Measurements from ENCODE around the gene ZNF891. TPM values are rescaled to one million over a fixed set of nuclear protein-coding genes. Genes with fewer than 3 reads are reported as not detected.

ZNF891 gene
- 0.76 and 0.87 TPM in 2 replicates for total RNA-seq (2012; rRNA removed)

DNA sequence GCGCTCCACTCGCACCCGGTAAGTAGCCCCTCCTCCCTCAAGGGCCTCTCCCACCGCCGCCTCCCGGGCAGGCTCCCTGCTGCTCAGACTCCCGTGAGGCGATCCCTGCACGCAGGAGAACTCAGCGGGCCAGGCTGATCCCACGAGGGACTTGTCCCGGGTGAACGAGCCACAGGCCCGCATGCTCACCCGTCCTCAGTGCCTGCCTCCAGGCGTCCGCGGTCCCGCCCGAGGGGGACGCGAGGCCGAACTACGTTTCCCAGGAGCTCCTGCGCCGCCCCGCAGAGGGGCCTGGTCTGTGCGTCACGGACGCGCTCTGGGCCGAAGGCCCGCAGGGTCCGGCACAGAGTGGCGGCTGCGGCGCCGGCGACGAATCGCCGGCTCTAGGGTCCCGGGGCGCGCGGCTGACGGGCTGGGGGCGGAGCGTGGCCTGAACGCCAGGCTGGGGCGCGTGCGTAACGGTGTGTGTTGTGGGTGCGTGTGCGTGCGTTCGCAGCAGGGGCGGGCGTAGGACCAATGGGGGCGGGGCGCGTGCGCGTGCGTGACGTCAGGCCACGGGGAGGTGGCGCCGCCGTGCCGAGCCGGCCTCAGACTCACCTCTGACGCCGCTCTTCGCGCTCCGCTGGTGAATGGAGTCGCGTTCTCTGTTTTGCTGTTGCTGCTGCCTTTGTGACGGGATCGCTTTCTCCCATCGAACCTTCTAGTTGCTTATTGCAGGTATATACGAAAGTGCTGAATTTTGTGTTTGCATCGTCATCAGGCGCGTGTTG lies at the start of gene ZNF891, which contains the start of gene ZNF10:
TSS of gene ZNF891 (minus strand) at position 237 of the 770 bp plus-strand sequence. CDS start 8,356 bp downstream, outside the sequence.
TSS of gene ZNF10 (plus strand) at position 590 of the 770 bp plus-strand sequence. CDS start 13,866 bp downstream, outside the sequence.
- Histone ChIP-seq H3K4me2 (ENCODE audit: low read length) (peak within 1 kb of the TSS; percentile 88), H3K9ac (ENCODE audit: low read depth, low read length) (peak within 1 kb of the TSS; percentile 88), H3K9me3 (replicated peaks; ENCODE audit: low read length) (peaks cover 5% of the 10 kb centered on the region), H3K4me1 (ENCODE audit: control insufficient read depth, insufficient read depth, low read length) (no peaks in the 10 kb centered on the region), H3K27me3 (ENCODE audit: control insufficient read depth, insufficient read depth, low read length) (no peaks in the 10 kb centered on the region), H3K4me3 (ENCODE audit: low read length) (peak within 1 kb of the TSS; percentile 96), H3K36me3 (ENCODE audit: insufficient read depth, low read length) (peaks cover 7% of the 10 kb centered on the region)

GRCh38 chr12:133174901-133175300 lies 44.8 kb upstream of the ZNF891 start:
- Histone ChIP-seq H3K9ac (ENCODE audit: low read depth, low read length) (no peak overlapping the region), H3K4me1 (ENCODE audit: control insufficient read depth, insufficient read depth, low read length) (no peaks in the 10 kb centered on the region), H3K9me3 (replicated peaks; ENCODE audit: low read length) (no peaks in the 10 kb centered on the region), H3K4me2 (ENCODE audit: low read length) (no peak overlapping the region), H3K4me3 (ENCODE audit: low read length) (no peak overlapping the region), H3K36me3 (ENCODE audit: insufficient read depth, low read length) (no peaks in the 10 kb centered on the region), H3K27me3 (ENCODE audit: control insufficient read depth, insufficient read depth, low read length) (no peaks in the 10 kb centered on the region)

GRCh38 chr12:133172491-133172890 lies 42.4 kb upstream of the ZNF891 start:
- H3K9ac ChIP-seq (ENCODE audit: low read depth, low read length): no peak overlapping the region
- no peaks in the 10 kb centered on the region for H3K36me3 ChIP-seq (ENCODE audit: insufficient read depth, low read length)
- peaks cover 1% of the 10 kb centered on the region for H3K9me3 ChIP-seq (replicated peaks; ENCODE audit: low read length)
- H3K4me3 ChIP-seq (ENCODE audit: low read length): no peak overlapping the region
- no peaks in the 10 kb centered on the region for H3K27me3 ChIP-seq (ENCODE audit: control insufficient read depth, insufficient read depth, low read length)
- no peaks in the 10 kb centered on the region for H3K4me1 ChIP-seq (ENCODE audit: control insufficient read depth, insufficient read depth, low read length)
- no peak overlapping the region for H3K4me2 ChIP-seq (ENCODE audit: low read length)

DNA sequence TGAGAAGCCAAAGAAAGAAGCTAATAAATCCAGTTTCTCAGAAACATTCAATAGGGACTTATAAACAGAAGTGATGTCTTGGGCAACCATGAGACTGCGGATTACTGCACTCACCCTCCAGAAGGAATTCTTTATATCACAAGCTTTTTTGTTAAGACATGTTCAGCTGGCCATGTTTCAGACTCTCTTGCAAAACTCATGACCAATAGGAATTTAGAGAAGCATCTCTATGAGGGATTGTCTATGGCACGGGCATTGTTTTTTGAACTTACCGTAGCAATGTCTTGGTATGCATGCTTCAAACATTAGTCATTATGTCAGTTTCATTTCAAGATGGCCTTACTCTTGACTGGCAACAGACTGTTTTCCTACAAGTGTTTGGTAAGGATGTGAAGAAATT lies 35.7 kb upstream of the ZNF891 start:
- Histone ChIP-seq H3K27me3 (ENCODE audit: control insufficient read depth, insufficient read depth, low read length) (no peaks in the 10 kb centered on the region), H3K4me2 (ENCODE audit: low read length) (no peak overlapping the region), H3K4me1 (ENCODE audit: control insufficient read depth, insufficient read depth, low read length) (no peaks in the 10 kb centered on the region), H3K4me3 (ENCODE audit: low read length) (no peak overlapping the region), H3K36me3 (ENCODE audit: insufficient read depth, low read length) (no peaks in the 10 kb centered on the region), H3K9ac (ENCODE audit: low read depth, low read length) (no peak overlapping the region), H3K9me3 (replicated peaks; ENCODE audit: low read length) (peaks cover 16% of the 10 kb centered on the region)

- peaks cover 56% of the 10 kb centered on the region for H3K36me3 ChIP-seq (ENCODE audit: insufficient read depth, low read length)
- peaks cover 57% of the 10 kb centered on the region for H3K9me3 ChIP-seq (replicated peaks; ENCODE audit: low read length)
These were observed 26.1 kb upstream of the ZNF891 start for GRCh38 chr12:133156125-133156690.

GRCh38 chr12:133145981-133146380 lies 15.9 kb upstream of the ZNF891 start:
- Histone ChIP-seq H3K9ac (ENCODE audit: low read depth, low read length) (no peak overlapping the region), H3K36me3 (ENCODE audit: insufficient read depth, low read length) (peaks cover 27% of the 10 kb centered on the region), H3K9me3 (replicated peaks; ENCODE audit: low read length) (peaks cover 15% of the 10 kb centered on the region)

More at GRCh38 chr12:133156125-133156690, 26.1 kb upstream of the ZNF891 start:
- no peak overlapping the region for H3K9ac ChIP-seq (ENCODE audit: low read depth, low read length)
- H3K4me3 ChIP-seq (ENCODE audit: low read length): no peak overlapping the region
- no peak overlapping the region for H3K4me2 ChIP-seq (ENCODE audit: low read length)
- H3K4me1 ChIP-seq (ENCODE audit: control insufficient read depth, insufficient read depth, low read length): no peaks in the 10 kb centered on the region
- no peaks in the 10 kb centered on the region for H3K27me3 ChIP-seq (ENCODE audit: control insufficient read depth, insufficient read depth, low read length)

DNA sequence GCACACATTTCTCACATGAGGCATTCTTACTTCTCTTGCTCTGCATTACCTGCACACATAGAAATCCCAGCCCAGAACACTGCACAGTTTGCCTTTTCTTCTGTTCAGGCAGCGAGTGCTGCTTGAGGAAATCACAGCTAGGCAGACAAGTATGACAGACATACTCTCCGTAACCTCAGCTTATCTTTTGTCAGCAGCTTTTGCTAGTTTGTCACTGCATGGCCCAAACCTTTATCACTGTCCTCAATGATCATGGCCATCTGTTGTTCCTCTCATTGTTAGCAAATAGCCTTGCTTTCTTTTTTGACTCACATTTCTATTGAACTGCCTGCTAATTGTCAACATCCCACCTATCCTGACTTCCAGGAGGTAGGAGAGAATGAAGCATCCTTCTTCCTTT lies 5.7 kb upstream of the ZNF891 start:
- peaks cover 37% of the 10 kb centered on the region for H3K36me3 ChIP-seq (ENCODE audit: insufficient read depth, low read length)

More at GRCh38 chr12:133145981-133146380, 15.9 kb upstream of the ZNF891 start:
- Histone ChIP-seq H3K4me2 (ENCODE audit: low read length) (no peak overlapping the region), H3K4me1 (ENCODE audit: control insufficient read depth, insufficient read depth, low read length) (no peaks in the 10 kb centered on the region), H3K4me3 (ENCODE audit: low read length) (no peak overlapping the region), H3K27me3 (ENCODE audit: control insufficient read depth, insufficient read depth, low read length) (no peaks in the 10 kb centered on the region)

DNA sequence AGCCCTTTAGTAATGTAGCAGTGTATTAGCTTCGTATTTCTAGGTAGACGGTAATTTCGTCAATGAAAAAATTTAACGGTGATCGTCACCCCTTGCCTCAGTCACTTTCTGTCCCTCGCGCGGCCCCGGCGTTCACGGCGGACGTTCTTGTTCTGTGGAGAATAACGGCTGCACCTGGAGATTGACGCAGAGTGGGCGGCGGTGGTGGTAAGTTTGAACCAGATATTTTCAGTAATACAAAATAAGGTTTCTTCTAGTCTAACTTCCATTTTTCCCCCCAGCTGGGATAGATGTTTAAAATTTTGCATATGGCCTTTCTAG lies 694 bp upstream of the ZNF891 start:
- H3K36me3 ChIP-seq (ENCODE audit: insufficient read depth, low read length): peaks cover 12% of the 10 kb centered on the region
- H3K4me3 ChIP-seq (ENCODE audit: low read length): peak overlapping the region; percentile 96
- H3K9me3 ChIP-seq (replicated peaks; ENCODE audit: low read length): no peaks in the 10 kb centered on the region
- H3K4me1 ChIP-seq (ENCODE audit: control insufficient read depth, insufficient read depth, low read length): no peaks in the 10 kb centered on the region
- no peaks in the 10 kb centered on the region for H3K27me3 ChIP-seq (ENCODE audit: control insufficient read depth, insufficient read depth, low read length)
- H3K4me2 ChIP-seq (ENCODE audit: low read length): peak overlapping the region; percentile 88
- H3K9ac ChIP-seq (ENCODE audit: low read depth, low read length): peak overlapping the region; percentile 88

More for the DNA sequence above, 5.7 kb upstream of the ZNF891 start:
- Histone ChIP-seq H3K4me2 (ENCODE audit: low read length) (no peak overlapping the region), H3K4me1 (ENCODE audit: control insufficient read depth, insufficient read depth, low read length) (no peaks in the 10 kb centered on the region), H3K9ac (ENCODE audit: low read depth, low read length) (no peak overlapping the region), H3K9me3 (replicated peaks; ENCODE audit: low read length) (peaks cover 11% of the 10 kb centered on the region), H3K27me3 (ENCODE audit: control insufficient read depth, insufficient read depth, low read length) (no peaks in the 10 kb centered on the region), H3K4me3 (ENCODE audit: low read length) (no peak overlapping the region)

- no peaks in the 10 kb centered on the region for H3K4me1 ChIP-seq (ENCODE audit: control insufficient read depth, insufficient read depth, low read length)
- H3K27me3 ChIP-seq (ENCODE audit: control insufficient read depth, insufficient read depth, low read length): no peaks in the 10 kb centered on the region
- H3K4me2 ChIP-seq (ENCODE audit: low read length): peak overlapping the region; percentile 88
- H3K4me3 ChIP-seq (ENCODE audit: low read length): peak overlapping the region; percentile 96
- H3K9ac ChIP-seq (ENCODE audit: low read depth, low read length): peak overlapping the region; percentile 88
- H3K36me3 ChIP-seq (ENCODE audit: insufficient read depth, low read length): peaks cover 6% of the 10 kb centered on the region
- H3K9me3 ChIP-seq (replicated peaks; ENCODE audit: low read length): peaks cover 5% of the 10 kb centered on the region
These were observed 571 bp downstream of the ZNF891 start for GRCh38 chr12:133129368-133130037.

GRCh38 chr12:133124674-133125073 lies 5.4 kb downstream of the ZNF891 start:
- no peaks in the 10 kb centered on the region for H3K4me1 ChIP-seq (ENCODE audit: control insufficient read depth, insufficient read depth, low read length)
- H3K36me3 ChIP-seq (ENCODE audit: insufficient read depth, low read length): peaks cover 28% of the 10 kb centered on the region
- H3K4me3 ChIP-seq (ENCODE audit: low read length): no peak overlapping the region
- H3K4me2 ChIP-seq (ENCODE audit: low read length): no peak overlapping the region
- H3K9me3 ChIP-seq (replicated peaks; ENCODE audit: low read length): peaks cover 29% of the 10 kb centered on the region
- H3K9ac ChIP-seq (ENCODE audit: low read depth, low read length): no peak overlapping the region
- no peaks in the 10 kb centered on the region for H3K27me3 ChIP-seq (ENCODE audit: control insufficient read depth, insufficient read depth, low read length)

GRCh38 chr12:133120385-133121191 lies 9.5 kb downstream of the ZNF891 start:
- Histone ChIP-seq H3K4me2 (ENCODE audit: low read length) (no peak overlapping the region), H3K9ac (ENCODE audit: low read depth, low read length) (no peak overlapping the region), H3K9me3 (replicated peaks; ENCODE audit: low read length) (peaks cover 56% of the 10 kb centered on the region), H3K4me1 (ENCODE audit: control insufficient read depth, insufficient read depth, low read length) (no peaks in the 10 kb centered on the region), H3K4me3 (ENCODE audit: low read length) (no peak overlapping the region), H3K36me3 (ENCODE audit: insufficient read depth, low read length) (peaks cover 26% of the 10 kb centered on the region), H3K27me3 (ENCODE audit: control insufficient read depth, insufficient read depth, low read length) (no peaks in the 10 kb centered on the region)
